HG03139 (cell line): ENCODE results near the gene GFY.

ENCODE experiments used
- ATAC-seq: cut with Tn5 transposase; IDR thresholded peaks from one replicate; pipeline ENCODE4 v1.9.1; 2021; ENCODE audit not compliant: unreplicated experiment

The GFY gene, protein sequence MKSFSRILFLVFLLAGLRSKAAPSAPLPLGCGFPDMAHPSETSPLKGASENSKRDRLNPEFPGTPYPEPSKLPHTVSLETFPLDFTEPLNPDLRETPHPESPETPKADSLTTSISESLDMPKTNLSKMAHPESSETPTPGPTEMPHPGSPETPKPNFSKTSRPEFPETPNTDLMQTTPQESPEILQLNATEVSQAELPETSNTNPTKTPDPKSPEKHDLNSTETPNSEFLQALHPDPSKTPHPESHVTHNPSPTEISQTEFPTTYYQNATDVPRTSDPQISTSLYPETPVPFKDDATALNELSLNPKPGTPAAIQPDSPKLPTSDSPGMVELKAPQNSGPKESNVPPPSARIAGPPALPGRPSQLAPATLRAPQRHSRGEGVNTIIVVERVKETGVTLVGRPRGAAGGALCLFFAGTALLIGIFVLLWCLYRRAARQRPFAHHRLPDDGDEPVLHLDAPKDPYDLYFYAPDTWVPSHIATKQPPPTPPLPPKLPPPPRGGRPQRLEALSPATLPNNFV

DNA sequence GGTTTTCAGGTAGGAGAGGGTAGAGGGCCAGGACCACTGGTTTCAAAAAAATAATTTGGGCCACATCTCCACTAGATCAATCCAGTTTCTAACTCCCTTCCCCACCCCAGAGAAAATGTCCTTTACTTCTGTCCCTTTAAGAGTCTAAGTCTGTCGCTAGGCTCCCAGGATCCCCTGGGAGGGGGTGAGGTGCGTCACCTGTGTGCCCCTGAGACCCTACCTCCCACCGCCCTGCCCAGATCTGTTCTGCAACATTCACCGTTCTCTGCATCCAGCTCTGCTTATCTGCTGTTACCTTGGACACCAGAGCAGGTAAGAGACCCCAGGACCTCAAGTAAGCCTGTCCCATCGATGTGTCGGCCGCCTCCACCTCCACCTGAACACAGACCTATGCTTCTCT is at the start of gene GFY:
GFY (plus strand) TSS at position 211 of the 400 bp plus-strand sequence. CDS start 1,043 bp downstream, outside the sequence.
- ATAC-seq = no peak

DNA sequence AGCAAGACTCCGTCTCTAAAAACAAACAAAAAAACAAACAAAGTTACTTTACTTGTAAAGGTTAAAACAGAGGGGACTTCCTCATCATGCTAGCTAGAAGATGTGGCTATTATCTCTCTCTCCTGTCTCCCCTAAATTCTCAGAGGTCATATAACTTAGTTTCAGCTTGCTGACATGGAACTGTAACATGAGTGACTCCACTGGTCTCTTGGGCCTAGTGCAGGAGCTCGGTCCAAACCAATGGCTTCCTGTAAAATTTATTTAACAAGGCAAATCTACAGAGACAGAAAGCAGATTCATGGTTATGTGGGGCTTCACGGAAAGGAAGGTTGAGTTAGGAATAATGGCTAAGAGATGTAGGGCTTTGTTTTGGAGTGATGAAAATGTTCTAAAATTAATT is 46.7 kb upstream of the GFY start:
- ATAC-seq = no peak

DNA sequence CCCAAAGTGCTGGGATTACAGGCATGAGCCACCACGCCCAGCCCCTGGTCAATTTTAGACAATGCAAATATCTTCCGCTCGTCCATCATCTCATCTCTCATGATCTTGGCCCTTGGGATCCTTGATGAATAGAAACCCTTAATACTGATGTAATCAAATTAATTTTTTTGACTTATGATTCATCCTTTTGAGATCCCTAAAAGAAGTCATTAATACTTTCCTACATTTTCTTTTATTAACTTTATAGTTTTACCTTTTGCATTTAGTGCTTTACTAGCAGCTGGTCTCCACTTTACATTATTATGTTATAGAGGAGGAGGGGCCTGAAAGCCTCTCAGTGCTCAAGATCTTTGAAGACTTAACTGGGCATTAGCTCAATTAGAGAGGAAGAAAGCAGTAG is 44.8 kb upstream of the GFY start:
- no peak for ATAC-seq

DNA sequence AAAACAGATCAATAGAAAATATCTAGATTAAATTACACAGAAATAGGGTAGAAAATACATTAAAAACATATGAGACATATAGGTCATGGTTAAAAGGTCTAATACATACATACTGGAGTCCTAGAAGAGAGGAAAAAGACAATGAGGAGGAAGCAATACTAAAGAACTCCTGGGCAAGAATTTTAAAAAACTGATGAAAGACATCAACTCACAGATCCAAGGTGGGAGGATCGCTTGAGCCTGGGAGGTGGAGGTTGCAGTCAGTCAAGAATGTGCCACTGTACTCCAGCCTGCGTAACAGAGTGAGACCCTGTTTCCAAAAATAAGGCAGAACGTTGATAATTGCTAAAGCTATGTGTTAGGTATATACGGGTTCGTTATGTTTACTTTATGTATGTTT is 42.5 kb upstream of the GFY start:
- ATAC-seq = no peak

GRCh38 chr19:49383599-49383998 is 41.6 kb upstream of the GFY start:
- ATAC-seq = no peak

DNA sequence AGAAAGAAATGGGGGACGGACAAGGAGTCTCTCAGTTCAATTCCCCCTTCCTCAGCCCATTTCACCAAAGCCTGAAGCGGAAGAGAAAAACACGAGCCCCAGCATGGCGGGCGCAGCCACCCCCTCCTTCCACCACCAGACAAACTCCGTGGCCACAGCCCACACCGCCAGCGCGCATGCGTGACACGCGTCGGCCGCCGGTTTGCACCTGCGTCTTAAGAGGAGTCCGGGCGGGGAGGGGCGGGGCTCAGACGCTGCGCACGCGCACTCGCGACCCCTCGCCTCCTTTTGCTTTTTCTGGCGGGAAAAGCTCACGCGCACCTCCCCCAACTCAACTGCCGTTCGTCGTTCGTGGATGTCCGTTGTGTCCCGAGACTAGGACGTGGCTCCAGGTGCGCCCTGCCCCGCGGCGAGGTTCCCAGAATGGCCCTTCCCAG is 37.2 kb upstream of the GFY start, which contains the start of gene KASH5:
KASH5 (plus strand) TSS at position 314 of the 437 bp plus-strand sequence. CDS start 2,635 bp downstream, outside the sequence.
- no peak for ATAC-seq

- ATAC-seq = no peak
Measured at GRCh38 chr19:49389406-49389805, 35.8 kb upstream of the GFY start.

DNA sequence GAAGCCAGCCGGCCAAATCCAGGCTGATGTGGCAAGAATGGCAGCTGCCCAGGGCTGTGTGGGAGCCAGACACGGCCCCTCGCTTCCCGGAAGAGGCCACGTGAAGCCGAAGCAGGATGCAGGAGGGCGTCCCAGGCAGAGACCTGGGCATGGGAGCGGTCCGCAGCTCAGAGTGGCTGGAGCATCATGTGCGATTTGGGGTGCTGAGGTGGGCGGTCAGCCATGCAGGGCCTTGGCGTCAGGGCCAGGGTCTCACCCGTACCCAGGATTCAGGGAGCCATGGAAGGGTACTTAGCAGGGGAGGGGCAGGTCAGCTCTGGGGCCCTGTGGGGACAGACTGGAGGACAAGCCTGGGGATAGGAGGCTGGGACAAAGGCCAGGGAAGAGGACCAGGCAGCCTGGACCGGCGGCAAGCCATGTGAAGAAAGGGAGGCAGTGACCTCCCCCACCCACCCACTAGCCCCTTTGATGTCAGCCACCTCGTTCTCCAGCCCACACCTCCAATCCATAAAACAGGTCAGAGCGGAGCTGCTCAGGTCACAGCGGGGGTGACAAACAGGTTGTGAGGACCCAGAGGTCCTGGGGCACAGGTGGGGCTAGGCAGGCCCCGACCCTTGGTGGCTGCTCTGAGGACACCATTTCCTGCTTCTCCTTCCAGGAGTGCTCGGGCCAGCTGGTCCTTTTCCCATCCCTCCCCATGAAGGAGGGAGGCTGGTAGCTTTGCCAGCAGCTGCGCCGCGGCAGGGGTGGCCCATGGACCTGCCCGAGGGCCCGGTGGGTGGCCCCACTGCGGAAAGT is 34.9 kb upstream of the GFY start:
- no peak for ATAC-seq

GRCh38 chr19:49390929-49391359 is 34.2 kb upstream of the GFY start:
- ATAC-seq = no peak

- ATAC-seq = no peak
Measured at GRCh38 chr19:49391581-49392399, 33.4 kb upstream of the GFY start.

- ATAC-seq = no peak
Measured at GRCh38 chr19:49393881-49394280, 31.3 kb upstream of the GFY start.

- ATAC-seq = no peak
Measured at GRCh38 chr19:49395581-49396407, 29.4 kb upstream of the GFY start.

GRCh38 chr19:49396738-49397505 is 28.3 kb upstream of the GFY start:
- ATAC-seq = no peak

DNA sequence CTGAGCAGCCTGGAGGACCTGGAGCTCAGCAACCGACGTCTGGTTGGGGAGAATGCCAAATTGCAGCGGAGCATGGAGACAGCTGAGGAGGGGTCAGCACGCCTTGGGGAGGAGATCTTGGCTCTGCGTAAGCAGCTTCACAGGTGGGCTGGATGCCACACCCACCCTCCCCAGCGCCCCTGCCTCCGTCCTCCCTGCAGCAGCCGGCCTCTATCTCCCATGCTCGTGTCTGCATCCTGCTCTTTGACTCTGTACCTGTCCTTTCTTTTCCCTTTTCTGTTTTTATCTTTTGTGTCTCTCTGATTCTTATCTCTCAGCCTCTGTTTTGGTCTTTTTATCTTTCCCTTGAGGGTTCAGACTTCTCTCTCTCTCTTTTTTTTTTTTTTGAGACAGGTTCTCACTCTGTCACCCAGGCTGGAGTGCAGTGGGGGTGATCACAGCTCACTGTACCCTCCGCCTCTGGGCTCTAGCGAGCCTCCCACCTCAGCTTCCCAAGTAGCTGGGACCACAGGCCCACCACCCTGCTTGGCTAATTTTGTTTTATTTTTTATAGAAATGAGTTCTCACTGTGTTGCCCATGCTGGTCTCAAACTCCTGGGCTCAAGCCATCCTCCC is 27.1 kb upstream of the GFY start:
- ATAC-seq = no peak

- no peak for ATAC-seq
Measured at GRCh38 chr19:49398931-49399330, 26.3 kb upstream of the GFY start.

GRCh38 chr19:49400029-49400428 is 25.2 kb upstream of the GFY start:
- ATAC-seq = no peak

DNA sequence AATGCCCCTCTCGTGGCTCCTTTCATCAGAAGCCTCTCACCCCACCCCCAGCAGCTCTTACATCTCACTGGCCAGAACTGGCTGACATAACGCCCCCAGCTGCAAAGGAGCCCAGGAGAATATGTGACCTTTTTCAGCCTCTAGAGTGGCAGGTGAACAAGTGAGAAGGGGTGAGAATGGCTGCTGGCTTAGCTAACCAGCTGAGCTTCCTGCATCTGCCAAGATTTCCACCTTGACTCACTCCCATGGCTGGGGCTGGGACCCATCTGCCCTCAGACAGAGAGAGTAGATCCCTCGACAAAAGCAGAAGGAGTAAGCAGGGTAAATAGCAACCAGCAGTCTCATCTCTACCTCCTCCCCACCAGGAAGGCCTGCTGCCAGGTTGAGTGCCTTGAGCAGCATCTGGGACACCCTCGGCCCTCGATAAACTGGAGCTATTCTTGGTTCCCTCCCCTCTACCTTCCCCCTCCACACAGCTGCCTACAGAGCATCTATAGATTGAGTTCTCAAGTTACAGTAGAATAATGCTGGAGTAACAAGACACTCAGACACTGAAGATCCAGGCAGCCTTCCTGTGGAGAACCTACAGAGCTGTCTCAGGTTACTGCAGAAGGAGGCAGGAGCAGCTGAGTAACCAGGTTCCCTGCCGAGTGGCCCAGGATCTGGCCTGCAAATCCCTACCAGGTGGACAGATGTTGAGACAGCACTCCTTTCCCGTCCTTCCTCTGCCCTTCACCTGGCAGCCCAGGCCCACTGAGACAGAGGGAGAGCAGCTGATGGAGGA is 21.6 kb upstream of the GFY start:
- no peak for ATAC-seq

DNA sequence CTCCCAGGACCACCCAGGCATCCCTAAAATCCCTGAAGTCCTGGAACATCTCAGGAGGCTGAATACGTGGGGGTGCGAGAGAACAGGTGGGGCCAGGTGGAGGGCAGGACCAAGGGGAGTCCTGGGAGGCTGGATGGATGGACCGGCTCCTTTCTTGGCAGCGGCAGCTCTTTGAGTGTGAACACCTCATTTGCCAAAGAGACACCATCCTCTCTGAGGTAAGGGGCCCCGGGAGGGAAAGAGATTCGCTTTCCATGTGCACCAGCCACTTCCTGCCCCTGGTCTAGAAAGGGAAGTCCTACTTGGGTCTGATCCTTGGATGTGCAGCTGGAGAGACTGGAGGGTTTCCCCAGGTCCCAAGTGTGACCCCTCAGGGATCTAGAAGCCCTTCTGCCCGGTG is 18.1 kb upstream of the GFY start:
- no peak for ATAC-seq
